WTC11 (cell line): ENCODE results near the gene IL23R. TPM values are rescaled to one million over a fixed set of nuclear protein-coding genes. Genes with fewer than 3 reads are reported as not detected.

Experiments
- ATAC-seq: fragments of 200-7000 bp; cut with Tn5 transposase; 2 replicates; pipeline ENCODE4 v1.10.0; 2021; ENCODE audit warnings: mild to moderate bottlenecking, moderate library complexity
- Bru-seq: library from RNA; stranded (reverse); fragments of 400-500 nt; gene quantifications from one replicate; lab custom pipeline; 2021; lab: Mats Ljungman, UMichigan
- CTCF ChIA-PET: fragments of 300-600 bp; sonication (Branson Sonifier 250); formaldehyde crosslinking; loops from one replicate; lab custom pipeline; 2021; ENCODE audit warnings: antibody characterized with exemption; lab: Charles Lee
- POLR2A ChIA-PET: fragments of 350-600 bp; sonication (Branson Sonifier 250); formaldehyde crosslinking; loops from one replicate; lab custom pipeline; 2021; ENCODE audit warnings: antibody characterized with exemption; lab: Charles Lee
- DNase-seq: peaks from one replicate; pipeline ENCODE4 v3.0.0; 2021; ENCODE audit warnings: low spot score
- H3K27ac Mint-ChIP-seq: 2 replicates; pipeline ENCODE4 v1.8.0; 2021; ENCODE audit warnings: mixed read lengths
- H3K27me3 Mint-ChIP-seq: 2 replicates; pipeline ENCODE4 v1.8.0; 2021; ENCODE audit warnings: low read depth, mild to moderate bottlenecking, moderate library complexity, mixed read lengths
- H3K36me3 Mint-ChIP-seq: 2 replicates; pipeline ENCODE4 v1.8.0; 2021; ENCODE audit warnings: mixed read lengths
- H3K4me1 Mint-ChIP-seq: 2 replicates; pipeline ENCODE4 v1.8.0; 2022; ENCODE audit warnings: mixed read lengths
- H3K4me3 Mint-ChIP-seq: 2 replicates; pipeline ENCODE4 v1.8.0; 2021; ENCODE audit warnings: mild to moderate bottlenecking, moderate library complexity, mixed read lengths
- H3K9me3 Mint-ChIP-seq: 2 replicates; pipeline ENCODE4 v1.8.0; 2021; ENCODE audit warnings: mixed read lengths
- MYBL2 ChIP-seq: sonication (generic); formaldehyde crosslinking; IDR thresholded peaks from 2 replicates; pipeline ENCODE4 v1.8.1; 2023; ENCODE audit warnings: mild to moderate bottlenecking, moderate library complexity, missing genetic modification reagents
- NFE2L1 ChIP-seq: sonication (generic); formaldehyde crosslinking; IDR thresholded peaks from 2 replicates; pipeline ENCODE4 v1.8.1; 2023; ENCODE audit warnings: missing genetic modification reagents
- NR3C1 ChIP-seq: sonication (generic); formaldehyde crosslinking; conservative IDR thresholded peaks from 2 replicates; pipeline ENCODE4 v1.8.1; 2023; ENCODE audit warnings: low read depth, mild to moderate bottlenecking, missing genetic modification reagents
- SMAD4 ChIP-seq: sonication (generic); formaldehyde crosslinking; IDR thresholded peaks from 2 replicates; pipeline ENCODE4 v1.8.0; 2022; ENCODE audit warnings: mild to moderate bottlenecking, missing genetic modification reagents
- ZNF396 ChIP-seq: fragments of 250-450 bp; sonication (Bioruptor Pico); IDR thresholded peaks from 2 replicates; pipeline ENCODE4 v1.8.0; 2021; ENCODE audit warnings: mild to moderate bottlenecking, moderate library complexity, borderline replicate concordance
- long read RNA-seq, 3 experiments: library from RNA in 1 of 3; library from capped mRNA in 1 of 3; library from polyadenylated mRNA in 1 of 3; unstranded in 2 of 3; stranded (forward) in 1 of 3; transcript quantifications; one replicate each; pipeline ENCODE4 v2.0.0, GENCODE V29; 2021
- total RNA-seq: library from RNA; stranded (reverse); gene quantifications from 3 replicates; pipeline ENCODE4 v1.2.3, GENCODE V29; 2021
- TF ChIP-seq, protein P1 (sequence below): sonication (generic); formaldehyde crosslinking; IDR thresholded peaks from 2 replicates; pipeline ENCODE4 v1.8.0; 2022; ENCODE audit warnings: missing genetic modification reagents
- TF ChIP-seq, protein P2 (sequence below): sonication (generic); formaldehyde crosslinking; IDR thresholded peaks from 2 replicates; pipeline ENCODE4 v1.8.1; 2022; ENCODE audit warnings: low read depth, missing genetic modification reagents, borderline replicate concordance
- TF ChIP-seq, protein P3 (sequence below): sonication (generic); formaldehyde crosslinking; IDR thresholded peaks from 2 replicates; pipeline ENCODE4 v1.8.1; 2022; ENCODE audit warnings: low read depth, mild to moderate bottlenecking, moderate library complexity, missing genetic modification reagents, borderline replicate concordance
- TF ChIP-seq, protein P4 (sequence below): sonication (generic); formaldehyde crosslinking; IDR thresholded peaks from 2 replicates; pipeline ENCODE4 v1.8.1; 2023; ENCODE audit warnings: mild to moderate bottlenecking, moderate library complexity, missing genetic modification reagents
- TF ChIP-seq, protein P5 (sequence below): sonication (generic); formaldehyde crosslinking; IDR thresholded peaks from 2 replicates; pipeline ENCODE4 v1.8.0; 2022; ENCODE audit warnings: mild to moderate bottlenecking, missing genetic modification reagents
- TF ChIP-seq, protein P6 (sequence below): fragments of 200-600 bp; IDR thresholded peaks from 2 replicates; pipeline ENCODE4 v1.8.0; 2022; ENCODE audit warnings: antibody characterized with exemption
- TF ChIP-seq, protein P7 (sequence below): fragments of 250-450 bp; sonication (Bioruptor Pico); IDR thresholded peaks from 2 replicates; pipeline ENCODE4 v2.1.2; 2022; ENCODE audit warnings: mild to moderate bottlenecking, moderate library complexity
- TF ChIP-seq, protein P8 (sequence below): sonication (generic); formaldehyde crosslinking; IDR thresholded peaks from 2 replicates; pipeline ENCODE4 v1.8.1; 2022; ENCODE audit warnings: mild to moderate bottlenecking, missing genetic modification reagents, moderate library complexity, borderline replicate concordance
- TF ChIP-seq, protein P9 (sequence below): sonication (generic); formaldehyde crosslinking; IDR thresholded peaks from 2 replicates; pipeline ENCODE4 v1.8.1; 2022; ENCODE audit warnings: mild to moderate bottlenecking, moderate library complexity, missing genetic modification reagents
- TF ChIP-seq, protein P10 (sequence below): sonication (generic); formaldehyde crosslinking; conservative IDR thresholded peaks from 2 replicates; pipeline ENCODE4 v1.8.1; 2023; ENCODE audit warnings: mild to moderate bottlenecking, low read depth, missing genetic modification reagents, moderate library complexity
- TF ChIP-seq, protein P11 (sequence below): sonication (generic); formaldehyde crosslinking; IDR thresholded peaks from 2 replicates; pipeline ENCODE4 v1.8.0; 2022; ENCODE audit warnings: mild to moderate bottlenecking, missing genetic modification reagents

The IL23R gene, protein sequence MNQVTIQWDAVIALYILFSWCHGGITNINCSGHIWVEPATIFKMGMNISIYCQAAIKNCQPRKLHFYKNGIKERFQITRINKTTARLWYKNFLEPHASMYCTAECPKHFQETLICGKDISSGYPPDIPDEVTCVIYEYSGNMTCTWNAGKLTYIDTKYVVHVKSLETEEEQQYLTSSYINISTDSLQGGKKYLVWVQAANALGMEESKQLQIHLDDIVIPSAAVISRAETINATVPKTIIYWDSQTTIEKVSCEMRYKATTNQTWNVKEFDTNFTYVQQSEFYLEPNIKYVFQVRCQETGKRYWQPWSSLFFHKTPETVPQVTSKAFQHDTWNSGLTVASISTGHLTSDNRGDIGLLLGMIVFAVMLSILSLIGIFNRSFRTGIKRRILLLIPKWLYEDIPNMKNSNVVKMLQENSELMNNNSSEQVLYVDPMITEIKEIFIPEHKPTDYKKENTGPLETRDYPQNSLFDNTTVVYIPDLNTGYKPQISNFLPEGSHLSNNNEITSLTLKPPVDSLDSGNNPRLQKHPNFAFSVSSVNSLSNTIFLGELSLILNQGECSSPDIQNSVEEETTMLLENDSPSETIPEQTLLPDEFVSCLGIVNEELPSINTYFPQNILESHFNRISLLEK
- not detected in 3 replicates for total RNA-seq
- percentile 0 among the genes with signal in this experiment for Bru-seq, nascent RNA
- long read RNA-seq, experiment 1: 0 reads
- long read RNA-seq, experiment 2: 0 reads
- long read RNA-seq, experiment 3: 0 reads

DNA sequence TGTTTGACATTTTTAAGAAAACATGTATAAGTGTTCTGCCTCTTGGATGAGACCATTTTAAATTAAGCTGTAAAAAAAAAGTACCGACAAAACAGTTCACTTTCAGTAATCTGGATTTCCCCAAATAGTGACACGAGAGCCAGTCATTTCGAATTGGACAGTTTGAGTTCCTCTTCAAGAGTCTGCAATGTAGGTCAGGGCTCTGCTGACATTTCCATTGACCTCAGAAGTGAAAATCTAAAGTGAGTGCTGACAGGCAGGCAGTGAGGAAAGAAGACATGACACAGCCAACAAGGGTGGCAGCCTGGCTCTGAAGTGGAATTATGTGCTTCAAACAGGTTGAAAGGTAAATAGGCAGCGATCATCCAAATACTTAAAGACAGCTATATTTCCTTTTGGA, at the start of gene IL23R:
Gene IL23R (plus strand): TSS at position 259 of the 400 bp plus-strand sequence. CDS start 1,667 bp downstream, outside the sequence.
- no peak within 1 kb of the TSS for H3K27ac Mint-ChIP-seq
- DNase-seq (no peak), ATAC-seq (no peak)
- H3K4me1 Mint-ChIP-seq: no peaks in the 10 kb centered on the region
- H3K27me3 Mint-ChIP-seq: no peaks in the 10 kb centered on the region
- no peaks in the 10 kb centered on the region for H3K36me3 Mint-ChIP-seq
- ChIA-PET POLR2A (no interaction called here), CTCF (interaction anchor here (1.7 kb wide), 1 partner anchor 47 kb away, joined by 6 read pairs; no protein-coding TSS in a partner anchor)
- no peak within 1 kb of the TSS for H3K4me3 Mint-ChIP-seq
- peaks cover 5% of the 10 kb centered on the region for H3K9me3 Mint-ChIP-seq
- no peak for TF ChIP-seq MYBL2
- no peak for TF ChIP-seq SMAD4
- TF ChIP-seq, protein P1, sequence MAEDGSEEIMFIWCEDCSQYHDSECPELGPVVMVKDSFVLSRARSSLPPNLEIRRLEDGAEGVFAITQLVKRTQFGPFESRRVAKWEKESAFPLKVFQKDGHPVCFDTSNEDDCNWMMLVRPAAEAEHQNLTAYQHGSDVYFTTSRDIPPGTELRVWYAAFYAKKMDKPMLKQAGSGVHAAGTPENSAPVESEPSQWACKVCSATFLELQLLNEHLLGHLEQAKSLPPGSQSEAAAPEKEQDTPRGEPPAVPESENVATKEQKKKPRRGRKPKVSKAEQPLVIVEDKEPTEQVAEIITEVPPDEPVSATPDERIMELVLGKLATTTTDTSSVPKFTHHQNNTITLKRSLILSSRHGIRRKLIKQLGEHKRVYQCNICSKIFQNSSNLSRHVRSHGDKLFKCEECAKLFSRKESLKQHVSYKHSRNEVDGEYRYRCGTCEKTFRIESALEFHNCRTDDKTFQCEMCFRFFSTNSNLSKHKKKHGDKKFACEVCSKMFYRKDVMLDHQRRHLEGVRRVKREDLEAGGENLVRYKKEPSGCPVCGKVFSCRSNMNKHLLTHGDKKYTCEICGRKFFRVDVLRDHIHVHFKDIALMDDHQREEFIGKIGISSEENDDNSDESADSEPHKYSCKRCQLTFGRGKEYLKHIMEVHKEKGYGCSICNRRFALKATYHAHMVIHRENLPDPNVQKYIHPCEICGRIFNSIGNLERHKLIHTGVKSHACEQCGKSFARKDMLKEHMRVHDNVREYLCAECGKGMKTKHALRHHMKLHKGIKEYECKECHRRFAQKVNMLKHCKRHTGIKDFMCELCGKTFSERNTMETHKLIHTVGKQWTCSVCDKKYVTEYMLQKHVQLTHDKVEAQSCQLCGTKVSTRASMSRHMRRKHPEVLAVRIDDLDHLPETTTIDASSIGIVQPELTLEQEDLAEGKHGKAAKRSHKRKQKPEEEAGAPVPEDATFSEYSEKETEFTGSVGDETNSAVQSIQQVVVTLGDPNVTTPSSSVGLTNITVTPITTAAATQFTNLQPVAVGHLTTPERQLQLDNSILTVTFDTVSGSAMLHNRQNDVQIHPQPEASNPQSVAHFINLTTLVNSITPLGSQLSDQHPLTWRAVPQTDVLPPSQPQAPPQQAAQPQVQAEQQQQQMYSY (CRISPR knock-in tag): no peak
- TF ChIP-seq, protein P2, sequence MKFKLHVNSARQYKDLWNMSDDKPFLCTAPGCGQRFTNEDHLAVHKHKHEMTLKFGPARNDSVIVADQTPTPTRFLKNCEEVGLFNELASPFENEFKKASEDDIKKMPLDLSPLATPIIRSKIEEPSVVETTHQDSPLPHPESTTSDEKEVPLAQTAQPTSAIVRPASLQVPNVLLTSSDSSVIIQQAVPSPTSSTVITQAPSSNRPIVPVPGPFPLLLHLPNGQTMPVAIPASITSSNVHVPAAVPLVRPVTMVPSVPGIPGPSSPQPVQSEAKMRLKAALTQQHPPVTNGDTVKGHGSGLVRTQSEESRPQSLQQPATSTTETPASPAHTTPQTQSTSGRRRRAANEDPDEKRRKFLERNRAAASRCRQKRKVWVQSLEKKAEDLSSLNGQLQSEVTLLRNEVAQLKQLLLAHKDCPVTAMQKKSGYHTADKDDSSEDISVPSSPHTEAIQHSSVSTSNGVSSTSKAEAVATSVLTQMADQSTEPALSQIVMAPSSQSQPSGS (CRISPR knock-in tag): no peak
- TF ChIP-seq, protein P3, sequence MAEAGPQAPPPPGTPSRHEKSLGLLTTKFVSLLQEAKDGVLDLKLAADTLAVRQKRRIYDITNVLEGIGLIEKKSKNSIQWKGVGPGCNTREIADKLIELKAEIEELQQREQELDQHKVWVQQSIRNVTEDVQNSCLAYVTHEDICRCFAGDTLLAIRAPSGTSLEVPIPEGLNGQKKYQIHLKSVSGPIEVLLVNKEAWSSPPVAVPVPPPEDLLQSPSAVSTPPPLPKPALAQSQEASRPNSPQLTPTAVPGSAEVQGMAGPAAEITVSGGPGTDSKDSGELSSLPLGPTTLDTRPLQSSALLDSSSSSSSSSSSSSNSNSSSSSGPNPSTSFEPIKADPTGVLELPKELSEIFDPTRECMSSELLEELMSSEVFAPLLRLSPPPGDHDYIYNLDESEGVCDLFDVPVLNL (CRISPR knock-in tag): no peak
- TF ChIP-seq, protein P4, sequence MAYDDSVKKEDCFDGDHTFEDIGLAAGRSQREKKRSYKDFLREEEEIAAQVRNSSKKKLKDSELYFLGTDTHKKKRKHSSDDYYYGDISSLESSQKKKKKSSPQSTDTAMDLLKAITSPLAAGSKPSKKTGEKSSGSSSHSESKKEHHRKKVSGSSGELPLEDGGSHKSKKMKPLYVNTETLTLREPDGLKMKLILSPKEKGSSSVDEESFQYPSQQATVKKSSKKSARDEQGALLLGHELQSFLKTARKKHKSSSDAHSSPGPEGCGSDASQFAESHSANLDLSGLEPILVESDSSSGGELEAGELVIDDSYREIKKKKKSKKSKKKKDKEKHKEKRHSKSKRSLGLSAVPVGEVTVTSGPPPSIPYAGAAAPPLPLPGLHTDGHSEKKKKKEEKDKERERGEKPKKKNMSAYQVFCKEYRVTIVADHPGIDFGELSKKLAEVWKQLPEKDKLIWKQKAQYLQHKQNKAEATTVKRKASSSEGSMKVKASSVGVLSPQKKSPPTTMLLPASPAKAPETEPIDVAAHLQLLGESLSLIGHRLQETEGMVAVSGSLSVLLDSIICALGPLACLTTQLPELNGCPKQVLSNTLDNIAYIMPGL: no peak
- TF ChIP-seq, protein P5, sequence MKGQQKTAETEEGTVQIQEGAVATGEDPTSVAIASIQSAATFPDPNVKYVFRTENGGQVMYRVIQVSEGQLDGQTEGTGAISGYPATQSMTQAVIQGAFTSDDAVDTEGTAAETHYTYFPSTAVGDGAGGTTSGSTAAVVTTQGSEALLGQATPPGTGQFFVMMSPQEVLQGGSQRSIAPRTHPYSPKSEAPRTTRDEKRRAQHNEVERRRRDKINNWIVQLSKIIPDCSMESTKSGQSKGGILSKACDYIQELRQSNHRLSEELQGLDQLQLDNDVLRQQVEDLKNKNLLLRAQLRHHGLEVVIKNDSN (CRISPR knock-in tag): no peak
- TF ChIP-seq NR3C1 (CRISPR knock-in tag): no peak
- TF ChIP-seq NFE2L1 (CRISPR knock-in tag): no peak
- TF ChIP-seq, protein P6, sequence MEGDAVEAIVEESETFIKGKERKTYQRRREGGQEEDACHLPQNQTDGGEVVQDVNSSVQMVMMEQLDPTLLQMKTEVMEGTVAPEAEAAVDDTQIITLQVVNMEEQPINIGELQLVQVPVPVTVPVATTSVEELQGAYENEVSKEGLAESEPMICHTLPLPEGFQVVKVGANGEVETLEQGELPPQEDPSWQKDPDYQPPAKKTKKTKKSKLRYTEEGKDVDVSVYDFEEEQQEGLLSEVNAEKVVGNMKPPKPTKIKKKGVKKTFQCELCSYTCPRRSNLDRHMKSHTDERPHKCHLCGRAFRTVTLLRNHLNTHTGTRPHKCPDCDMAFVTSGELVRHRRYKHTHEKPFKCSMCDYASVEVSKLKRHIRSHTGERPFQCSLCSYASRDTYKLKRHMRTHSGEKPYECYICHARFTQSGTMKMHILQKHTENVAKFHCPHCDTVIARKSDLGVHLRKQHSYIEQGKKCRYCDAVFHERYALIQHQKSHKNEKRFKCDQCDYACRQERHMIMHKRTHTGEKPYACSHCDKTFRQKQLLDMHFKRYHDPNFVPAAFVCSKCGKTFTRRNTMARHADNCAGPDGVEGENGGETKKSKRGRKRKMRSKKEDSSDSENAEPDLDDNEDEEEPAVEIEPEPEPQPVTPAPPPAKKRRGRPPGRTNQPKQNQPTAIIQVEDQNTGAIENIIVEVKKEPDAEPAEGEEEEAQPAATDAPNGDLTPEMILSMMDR: no peak
- TF ChIP-seq, protein P7, sequence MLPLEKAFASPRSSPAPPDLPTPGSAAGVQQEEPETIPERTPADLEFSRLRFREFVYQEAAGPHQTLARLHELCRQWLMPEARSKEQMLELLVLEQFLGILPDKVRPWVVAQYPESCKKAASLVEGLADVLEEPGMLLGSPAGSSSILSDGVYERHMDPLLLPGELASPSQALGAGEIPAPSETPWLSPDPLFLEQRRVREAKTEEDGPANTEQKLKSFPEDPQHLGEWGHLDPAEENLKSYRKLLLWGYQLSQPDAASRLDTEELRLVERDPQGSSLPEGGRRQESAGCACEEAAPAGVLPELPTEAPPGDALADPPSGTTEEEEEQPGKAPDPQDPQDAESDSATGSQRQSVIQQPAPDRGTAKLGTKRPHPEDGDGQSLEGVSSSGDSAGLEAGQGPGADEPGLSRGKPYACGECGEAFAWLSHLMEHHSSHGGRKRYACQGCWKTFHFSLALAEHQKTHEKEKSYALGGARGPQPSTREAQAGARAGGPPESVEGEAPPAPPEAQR: no peak
- TF ChIP-seq, protein P8, sequence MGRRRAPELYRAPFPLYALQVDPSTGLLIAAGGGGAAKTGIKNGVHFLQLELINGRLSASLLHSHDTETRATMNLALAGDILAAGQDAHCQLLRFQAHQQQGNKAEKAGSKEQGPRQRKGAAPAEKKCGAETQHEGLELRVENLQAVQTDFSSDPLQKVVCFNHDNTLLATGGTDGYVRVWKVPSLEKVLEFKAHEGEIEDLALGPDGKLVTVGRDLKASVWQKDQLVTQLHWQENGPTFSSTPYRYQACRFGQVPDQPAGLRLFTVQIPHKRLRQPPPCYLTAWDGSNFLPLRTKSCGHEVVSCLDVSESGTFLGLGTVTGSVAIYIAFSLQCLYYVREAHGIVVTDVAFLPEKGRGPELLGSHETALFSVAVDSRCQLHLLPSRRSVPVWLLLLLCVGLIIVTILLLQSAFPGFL (CRISPR knock-in tag): no peak
- TF ChIP-seq, protein P9, sequence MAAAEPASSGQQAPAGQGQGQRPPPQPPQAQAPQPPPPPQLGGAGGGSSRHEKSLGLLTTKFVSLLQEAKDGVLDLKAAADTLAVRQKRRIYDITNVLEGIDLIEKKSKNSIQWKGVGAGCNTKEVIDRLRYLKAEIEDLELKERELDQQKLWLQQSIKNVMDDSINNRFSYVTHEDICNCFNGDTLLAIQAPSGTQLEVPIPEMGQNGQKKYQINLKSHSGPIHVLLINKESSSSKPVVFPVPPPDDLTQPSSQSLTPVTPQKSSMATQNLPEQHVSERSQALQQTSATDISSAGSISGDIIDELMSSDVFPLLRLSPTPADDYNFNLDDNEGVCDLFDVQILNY (CRISPR knock-in tag): no peak
- TF ChIP-seq, protein P10, sequence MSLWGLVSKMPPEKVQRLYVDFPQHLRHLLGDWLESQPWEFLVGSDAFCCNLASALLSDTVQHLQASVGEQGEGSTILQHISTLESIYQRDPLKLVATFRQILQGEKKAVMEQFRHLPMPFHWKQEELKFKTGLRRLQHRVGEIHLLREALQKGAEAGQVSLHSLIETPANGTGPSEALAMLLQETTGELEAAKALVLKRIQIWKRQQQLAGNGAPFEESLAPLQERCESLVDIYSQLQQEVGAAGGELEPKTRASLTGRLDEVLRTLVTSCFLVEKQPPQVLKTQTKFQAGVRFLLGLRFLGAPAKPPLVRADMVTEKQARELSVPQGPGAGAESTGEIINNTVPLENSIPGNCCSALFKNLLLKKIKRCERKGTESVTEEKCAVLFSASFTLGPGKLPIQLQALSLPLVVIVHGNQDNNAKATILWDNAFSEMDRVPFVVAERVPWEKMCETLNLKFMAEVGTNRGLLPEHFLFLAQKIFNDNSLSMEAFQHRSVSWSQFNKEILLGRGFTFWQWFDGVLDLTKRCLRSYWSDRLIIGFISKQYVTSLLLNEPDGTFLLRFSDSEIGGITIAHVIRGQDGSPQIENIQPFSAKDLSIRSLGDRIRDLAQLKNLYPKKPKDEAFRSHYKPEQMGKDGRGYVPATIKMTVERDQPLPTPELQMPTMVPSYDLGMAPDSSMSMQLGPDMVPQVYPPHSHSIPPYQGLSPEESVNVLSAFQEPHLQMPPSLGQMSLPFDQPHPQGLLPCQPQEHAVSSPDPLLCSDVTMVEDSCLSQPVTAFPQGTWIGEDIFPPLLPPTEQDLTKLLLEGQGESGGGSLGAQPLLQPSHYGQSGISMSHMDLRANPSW (CRISPR knock-in tag): no peak
- no peak for TF ChIP-seq ZNF396
- TF ChIP-seq, protein P11, sequence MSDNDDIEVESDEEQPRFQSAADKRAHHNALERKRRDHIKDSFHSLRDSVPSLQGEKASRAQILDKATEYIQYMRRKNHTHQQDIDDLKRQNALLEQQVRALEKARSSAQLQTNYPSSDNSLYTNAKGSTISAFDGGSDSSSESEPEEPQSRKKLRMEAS: no peak
